ENCODE results near the gene AUTS2. TPM values are rescaled to one million over a fixed set of nuclear protein-coding genes. Genes with fewer than 3 reads are reported as not detected.

The AUTS2 gene
- total and polyA plus RNA-seq, 2 of the 8 experiments (the other 6 are each of a cell fraction or from before 2014, with no cell fraction given), result 25.9 to 101 TPM

- peaks cover 6 to 29% (median 18%) of the 10 kb centered on the region in 4 experiments for H3K4me1 ChIP-seq (replicated peaks in 1 of 4; ENCODE audit: control insufficient read depth in 3 of 4, insufficient read depth in 4 of 4, low read length in 3 of 4)
- FAIRE-seq (no peak), DNase-seq (ENCODE audit: low read depth in 1 of 2, low spot score in 2 of 2) (no peak)
- H3K4me2 ChIP-seq (ENCODE audit: insufficient read depth in 1 of 2, low read depth in 2 of 2, low read length in 2 of 2), result no peak overlapping the region
- no peak overlapping the region for H4K5ac ChIP-seq (ENCODE audit: insufficient read length, low read depth, low read length)
- no peak overlapping the region for H3K14ac ChIP-seq (ENCODE audit: insufficient read length)
- H2BK120ac ChIP-seq (replicated peaks; ENCODE audit: low read depth, low read length), result no peak overlapping the region
- no peaks in the 10 kb centered on the region for H3K23me2 ChIP-seq (ENCODE audit: low read depth, low read length)
- no peaks in the 10 kb centered on the region for H3K79me1 ChIP-seq (ENCODE audit: low read depth, low read length)
- no peak overlapping the region for H3K23ac ChIP-seq (ENCODE audit: insufficient read length)
- H2BK12ac ChIP-seq (ENCODE audit: low read depth, low read length), result no peak overlapping the region
- no peak overlapping the region for H3K4ac ChIP-seq (replicated peaks; ENCODE audit: insufficient read length, low read depth, low read length)
- H4K8ac ChIP-seq (ENCODE audit: extremely low read depth, insufficient read depth, low read length), result no peak overlapping the region
- H2BK5ac ChIP-seq (ENCODE audit: low read depth, low read length), result no peak overlapping the region
- H3K56ac ChIP-seq (replicated peaks; ENCODE audit: insufficient read length, low read depth, low read length), result no peak overlapping the region
- H2AK5ac ChIP-seq (ENCODE audit: low read depth, low read length), result no peak overlapping the region
- H3K4me3 ChIP-seq (ENCODE audit: extremely low read depth in 1 of 4, insufficient read depth in 2 of 4, low read depth in 3 of 4, low read length in 4 of 4), result no peak overlapping the region
- H3K79me2 ChIP-seq (ENCODE audit: control insufficient read depth in 1 of 2, insufficient read depth in 2 of 2, low read length in 2 of 2), result no peaks in the 10 kb centered on the region
- POLR2A ChIA-PET (ENCODE audit: partially characterized antibody), result no interaction called here
- CTCF ChIA-PET (ENCODE audit: partially characterized antibody), result no interaction called here
- H3K18ac ChIP-seq (ENCODE audit: extremely low read depth, low read length), result no peak overlapping the region
- H3K36me3 ChIP-seq (ENCODE audit: control insufficient read depth in 2 of 4, insufficient read depth in 4 of 4, low read length in 3 of 4), result no peaks in the 10 kb centered on the region
- no peaks in the 10 kb centered on the region for H3K27me3 ChIP-seq (replicated peaks in 1 of 4; ENCODE audit: control insufficient read depth in 3 of 4, extremely low read depth in 1 of 4, insufficient read depth in 3 of 4, low read length in 3 of 4)
- H2BK20ac ChIP-seq (ENCODE audit: low read length), result no peak overlapping the region
- no peaks in the 10 kb centered on the region for H4K20me1 ChIP-seq (replicated peaks in 1 of 2; ENCODE audit: control insufficient read depth in 1 of 2, insufficient read depth in 2 of 2, low read length in 2 of 2)
- H3K9me3 ChIP-seq (ENCODE audit: insufficient read depth in 2 of 2, low read depth in 1 of 2, low read length in 1 of 2), result no peaks in the 10 kb centered on the region
- no peak overlapping the region for H4K91ac ChIP-seq (replicated peaks; ENCODE audit: insufficient read length, low read length)
- H2BK15ac ChIP-seq (ENCODE audit: low read length), result no peak overlapping the region
- H2AFZ ChIP-seq (ENCODE audit: low read length), result no peak overlapping the region
- H3K27ac ChIP-seq (ENCODE audit: low read depth, low read length), result no peak overlapping the region
- 80% methylated on average over 2 of the region's 2 CpGs; no CpG with 5 or more reads in 1 of the 2 experiments for WGBS, 2 experiments (ENCODE audit: extremely low coverage in 1 of 2, insufficient coverage in 1 of 2, insufficient read length in 1 of 2, insufficient replicate concordance in 2 of 2, low coverage in 1 of 2, low lambda C conversion rate in 2 of 2, missing lambda C conversion rate in 1 of 2)
- H3K9ac ChIP-seq (replicated peaks in 1 of 4; ENCODE audit: extremely low read depth in 1 of 4, low read depth in 3 of 4, low read length in 3 of 4), result no peak overlapping the region
- TF ChIP-seq MAFK (IDR thresholded peaks at IDR 0.05; ENCODE audit: low read depth, low read length) (no peak), SP1 (IDR thresholded peaks at IDR 0.05; ENCODE audit: low read depth, low read length) (no peak), RFX5 (IDR thresholded peaks at IDR 0.05; ENCODE audit: borderline replicate concordance, low read depth, low read length) (no peak), ASH2L (IDR thresholded peaks at IDR 0.05; ENCODE audit: low read length) (no peak), CHD2 (IDR thresholded peaks at IDR 0.05; ENCODE audit: low read length) (no peak), EGR1 (IDR thresholded peaks at IDR 0.05; ENCODE audit: borderline replicate concordance, low read depth, low read length) (no peak), RXRA (IDR thresholded peaks at IDR 0.05; ENCODE audit: insufficient read depth, low read depth, low read length) (no peak), CTBP2 (IDR thresholded peaks at IDR 0.05; ENCODE audit: borderline replicate concordance, insufficient read depth, insufficient read length, low read length) (no peak), ATF2 (IDR thresholded peaks at IDR 0.05; ENCODE audit: low read length) (no peak), SIX5 (IDR thresholded peaks at IDR 0.05; ENCODE audit: low read depth, low read length) (no peak), HDAC2 (IDR thresholded peaks at IDR 0.05; ENCODE audit: borderline replicate concordance in 1 of 2, low read depth in 2 of 2, low read length in 2 of 2) (no peak), TBP (IDR thresholded peaks at IDR 0.05; ENCODE audit: low read depth, low read length) (no peak), PHF8 (conservative IDR thresholded peaks at IDR 0.05; ENCODE audit: low read depth, low read length) (no peak), ZNF274 (IDR thresholded peaks at IDR 0.05; ENCODE audit: borderline replicate concordance, extremely low read depth, low read length) (no peak)
Measured at GRCh38 chr7:69735582-69735981, 137.3 kb downstream of the AUTS2 start.
